Non-pigmented ciliary epithelial cell (primary cell): ENCODE measurements around the gene CYP3A5.
"Not testable (repeated sequence)": the region's sequence is repeated elsewhere in the genome, so short reads cannot be mapped to it uniquely, and the experiment has no call there.

Experiments used
- DNase-seq: peaks from one replicate; pipeline ENCODE4 v3.0.0-alpha.2; 2010; ENCODE audit warnings: low read depth

Gene CYP3A5

GRCh38 chr7:99642027-99642426, 37.8 kb downstream of the CYP3A5 start:
- DNase-seq, result no peak

DNA sequence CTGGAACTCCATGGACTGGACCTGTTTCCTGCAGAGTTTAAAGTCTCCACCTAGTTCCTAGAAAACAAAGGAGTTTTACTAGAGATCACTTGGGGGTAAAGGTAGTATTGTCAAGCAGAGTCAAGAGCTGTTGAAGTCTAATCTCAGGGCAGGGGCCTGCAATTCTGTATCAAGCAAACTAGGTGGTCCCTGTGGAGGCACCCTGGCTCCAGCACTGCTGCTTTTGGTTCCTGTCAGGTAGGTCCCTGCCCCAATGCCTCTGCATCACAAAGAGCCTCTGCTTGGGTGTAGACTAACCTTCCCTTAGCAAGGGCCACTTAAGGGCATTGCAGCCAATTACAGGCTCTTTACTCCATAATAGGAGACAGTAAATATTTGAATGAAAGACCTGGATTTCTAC, 40.5 kb downstream of the CYP3A5 start:
- DNase-seq, result no peak

DNA sequence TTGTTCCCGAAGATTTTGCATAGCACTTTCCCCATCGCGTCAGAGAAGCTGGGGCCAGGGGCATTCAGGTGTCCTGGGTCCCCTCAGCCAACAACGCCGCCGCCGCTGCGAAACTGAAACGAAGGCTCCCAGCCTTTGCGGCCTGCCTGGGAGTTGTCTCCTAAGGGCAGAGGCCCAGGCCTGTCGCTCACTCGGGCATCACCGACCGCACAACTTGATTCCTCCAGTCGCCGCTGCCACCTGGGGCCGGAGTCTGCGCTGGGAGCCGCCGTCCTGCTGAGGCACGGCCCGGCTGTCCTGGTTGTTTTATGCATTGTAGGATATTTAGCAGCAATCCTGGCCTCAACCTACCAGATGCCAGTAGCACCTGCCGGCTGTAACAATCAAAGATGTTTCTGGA, 41.1 kb downstream of the CYP3A5 start:
- no peak for DNase-seq

DNA sequence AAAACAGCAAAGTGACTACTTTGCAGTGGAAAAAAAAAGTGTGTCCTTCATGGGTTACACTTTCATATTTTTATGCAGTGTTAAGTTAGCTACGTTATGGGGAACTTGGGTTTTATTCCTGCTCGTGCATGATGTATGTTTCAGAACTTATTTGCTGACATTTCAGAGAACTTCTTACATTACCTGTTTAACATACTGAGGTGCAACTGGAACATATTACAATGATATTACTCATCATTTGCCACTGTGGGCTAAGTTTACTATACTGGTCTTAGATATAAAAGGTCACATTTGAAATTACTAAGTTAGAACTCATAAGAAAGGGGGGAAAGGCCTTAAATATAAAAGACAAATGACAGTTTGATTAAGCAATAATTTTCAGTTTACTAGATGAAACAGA, 42.4 kb downstream of the CYP3A5 start:
- DNase-seq, result not testable (repeated sequence)

DNA sequence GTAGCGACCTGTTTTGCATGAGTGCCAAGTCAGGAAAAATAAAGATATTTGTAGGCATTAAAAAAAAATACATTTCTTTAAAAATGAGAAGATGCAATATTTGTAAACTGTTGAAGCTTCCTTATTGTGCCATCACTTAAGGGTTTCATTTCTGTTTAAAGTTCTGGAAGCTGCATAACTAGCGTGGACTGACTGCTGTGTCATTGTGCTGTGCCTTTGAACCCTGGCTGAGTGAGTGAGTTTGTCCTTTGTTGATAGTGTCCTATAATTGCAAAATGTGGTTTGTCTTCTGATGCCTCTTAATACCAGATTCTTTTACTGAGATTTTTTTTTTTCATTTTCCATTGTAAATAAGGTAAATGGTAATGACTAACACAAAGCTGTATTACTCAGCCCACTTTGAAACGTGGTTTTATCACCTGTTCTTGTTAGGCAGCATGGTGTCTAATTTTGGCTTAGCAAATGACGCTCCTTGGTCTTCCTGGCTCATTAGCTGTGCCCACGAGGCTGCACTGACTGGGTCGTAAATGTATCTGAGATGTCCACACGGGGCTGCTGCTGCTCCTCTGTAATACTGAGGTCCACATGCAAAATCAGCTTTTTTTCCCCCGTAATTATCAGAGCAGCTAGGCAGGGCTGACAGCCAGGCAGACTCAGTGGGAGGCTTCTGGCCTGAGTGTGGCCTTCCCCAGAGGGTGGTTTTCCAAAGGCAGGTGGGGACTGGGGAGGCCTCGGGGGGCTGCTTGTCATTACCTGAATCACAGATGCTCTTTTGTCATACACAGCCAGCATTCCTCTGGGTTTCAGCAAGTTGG, 48.3 kb downstream of the CYP3A5 start:
- no peak for DNase-seq

DNA sequence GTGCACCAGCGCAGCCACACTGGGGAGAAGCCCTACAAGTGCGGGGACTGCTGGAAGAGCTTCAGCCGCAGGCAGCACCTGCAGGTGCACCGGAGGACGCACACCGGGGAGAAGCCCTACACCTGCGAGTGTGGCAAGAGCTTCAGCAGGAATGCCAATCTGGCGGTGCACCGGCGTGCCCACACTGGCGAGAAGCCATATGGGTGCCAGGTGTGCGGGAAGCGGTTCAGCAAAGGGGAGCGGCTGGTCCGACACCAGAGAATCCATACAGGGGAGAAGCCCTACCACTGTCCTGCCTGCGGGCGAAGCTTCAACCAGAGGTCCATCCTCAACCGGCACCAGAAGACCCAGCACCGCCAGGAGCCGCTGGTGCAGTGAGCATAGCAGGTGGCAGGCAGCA, 50.2 kb downstream of the CYP3A5 start:
- no peak for DNase-seq

GRCh38 chr7:99628471-99629465, 51.0 kb downstream of the CYP3A5 start:
- no peak for DNase-seq

DNA sequence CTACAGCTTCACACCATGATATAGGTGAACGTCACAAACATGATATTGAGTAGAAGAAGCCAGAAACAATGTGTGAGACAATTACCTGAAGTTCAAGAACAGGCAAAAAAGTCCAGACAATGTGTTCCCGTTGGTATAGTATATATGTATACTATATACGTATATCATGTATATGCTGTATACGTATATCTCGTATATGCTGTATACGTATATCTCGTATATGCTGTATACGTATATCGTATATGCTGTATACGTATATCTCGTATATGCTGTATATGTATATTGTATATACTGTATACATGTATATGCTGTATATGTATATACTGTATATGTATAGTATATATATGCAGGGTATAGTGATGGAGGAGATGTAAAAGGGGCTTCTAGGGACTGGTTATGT, 52.3 kb downstream of the CYP3A5 start:
- no peak for DNase-seq

- no peak for DNase-seq
Observed at GRCh38 chr7:99626661-99627060, 53.1 kb downstream of the CYP3A5 start.

DNA sequence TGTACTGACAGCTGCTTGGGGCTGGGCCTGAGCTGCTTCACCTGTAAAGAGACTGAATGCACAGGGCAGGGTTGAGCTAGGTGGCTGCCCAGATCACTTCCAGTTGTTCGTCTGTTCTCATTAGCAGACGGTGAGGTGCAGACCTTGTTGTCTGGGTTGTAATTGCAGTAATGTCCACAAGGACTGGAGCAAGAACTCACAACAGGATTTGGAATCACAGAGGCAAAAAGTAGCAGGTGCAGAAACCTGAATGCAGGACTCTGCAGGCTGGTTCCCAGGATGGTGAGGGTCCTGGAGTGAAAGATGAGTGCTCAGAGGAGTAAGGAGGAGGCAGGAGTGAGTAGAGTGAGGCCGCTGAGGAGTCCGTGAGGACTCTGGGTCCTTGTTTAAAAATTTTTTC, 53.8 kb downstream of the CYP3A5 start:
- no peak for DNase-seq

GRCh38 chr7:99625321-99625720, 54.5 kb downstream of the CYP3A5 start:
- DNase-seq, result no peak

DNA sequence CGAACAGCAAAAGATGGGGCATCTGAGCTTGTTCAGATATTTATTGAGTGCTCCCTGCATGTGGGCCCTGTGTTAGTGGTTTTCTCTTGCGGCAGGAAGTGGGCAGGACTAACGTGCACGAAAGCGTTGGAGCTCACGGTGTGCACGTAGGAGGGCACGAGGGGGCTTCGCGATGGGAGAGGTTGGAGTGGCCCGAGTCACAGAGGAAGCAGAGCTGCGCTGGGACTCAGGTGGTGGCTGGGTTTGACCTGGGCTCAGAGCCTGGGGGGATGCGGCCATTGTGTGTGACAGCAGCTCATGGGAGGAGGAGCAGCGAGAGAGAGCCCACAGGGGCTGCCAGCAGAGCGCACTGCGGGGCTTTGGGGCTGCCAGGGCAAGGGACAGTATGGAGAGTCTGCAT, 55.3 kb downstream of the CYP3A5 start:
- no peak for DNase-seq

GRCh38 chr7:99623702-99624447, 55.9 kb downstream of the CYP3A5 start:
- DNase-seq, result no peak

DNA sequence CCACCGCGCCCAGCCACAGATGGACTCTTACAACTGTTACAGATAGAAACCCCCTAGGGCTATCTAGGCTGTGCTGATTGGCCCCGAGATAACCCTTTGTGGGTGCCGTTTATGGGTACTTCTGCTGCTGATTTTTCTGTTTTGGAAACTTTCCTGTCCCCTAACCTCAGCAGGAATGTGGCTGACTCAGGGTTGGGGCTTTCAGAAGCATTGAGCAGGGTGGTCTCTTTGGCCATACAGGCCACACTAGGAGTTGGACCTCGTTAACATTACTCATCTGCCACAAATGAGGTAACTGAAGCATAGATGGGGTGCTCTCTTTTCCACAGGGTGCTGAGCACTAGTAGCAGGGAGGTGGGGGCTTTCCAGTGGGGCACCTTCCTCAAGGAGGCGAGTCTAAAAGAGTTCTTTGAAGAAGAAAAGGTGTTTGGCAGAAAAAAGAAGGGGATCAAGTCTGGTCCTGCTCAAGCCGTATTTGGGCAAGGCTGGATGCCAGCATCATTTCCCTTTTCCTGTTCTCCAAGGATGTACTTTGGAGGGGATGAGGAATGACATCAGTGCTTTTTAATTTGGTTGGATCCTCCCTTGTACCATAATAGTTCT, 56.6 kb downstream of the CYP3A5 start:
- no peak for DNase-seq

DNA sequence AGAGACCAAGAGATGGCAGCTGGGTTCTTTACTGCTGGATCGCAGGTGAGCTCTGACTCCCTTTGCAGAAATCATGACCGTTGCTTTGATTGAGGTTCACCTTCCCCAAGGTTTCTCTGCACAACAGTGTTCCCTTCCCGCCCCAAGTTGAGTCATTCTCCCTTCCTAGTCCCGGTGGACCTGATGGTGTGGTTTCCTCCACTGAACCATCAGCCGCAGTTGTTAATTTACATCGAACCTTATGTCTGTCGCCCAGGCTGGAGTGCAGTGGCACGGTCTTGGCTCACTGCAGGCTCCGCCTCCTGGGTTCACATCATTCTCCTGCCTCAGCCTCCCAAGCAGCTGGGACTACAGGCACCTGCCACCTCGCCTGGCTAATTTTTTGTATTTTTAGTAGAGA, 57.2 kb downstream of the CYP3A5 start:
- no peak for DNase-seq

GRCh38 chr7:99621271-99621670, 58.5 kb downstream of the CYP3A5 start:
- no peak for DNase-seq

DNA sequence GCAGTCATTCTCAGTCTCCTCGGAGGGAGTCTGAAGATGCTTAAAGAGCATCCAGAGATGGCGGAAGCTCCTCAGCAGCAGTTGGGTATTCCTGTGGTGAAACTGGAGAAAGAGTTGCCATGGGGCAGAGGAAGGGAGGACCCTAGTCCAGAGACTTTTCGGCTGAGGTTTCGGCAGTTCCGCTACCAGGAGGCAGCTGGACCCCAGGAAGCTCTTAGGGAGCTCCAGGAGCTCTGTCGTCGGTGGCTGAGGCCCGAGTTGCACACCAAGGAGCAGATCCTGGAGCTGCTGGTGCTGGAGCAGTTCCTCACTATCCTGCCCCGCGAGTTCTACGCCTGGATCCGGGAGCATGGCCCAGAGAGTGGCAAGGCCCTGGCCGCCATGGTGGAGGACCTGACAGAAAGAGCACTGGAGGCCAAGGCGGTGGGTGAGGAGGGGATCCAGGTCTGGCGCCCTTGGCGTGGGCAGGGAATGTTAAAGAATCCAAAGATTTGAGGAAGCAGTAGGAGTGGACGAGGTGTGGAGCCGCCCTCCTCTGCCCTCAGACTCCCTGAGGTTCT, 60.1 kb downstream of the CYP3A5 start:
- DNase-seq, result no peak

- DNase-seq, result peak; percentile 20
Observed at GRCh38 chr7:99618726-99619125, 61.1 kb downstream of the CYP3A5 start.

GRCh38 chr7:99617192-99617781, 62.5 kb downstream of the CYP3A5 start:
- no peak for DNase-seq

DNA sequence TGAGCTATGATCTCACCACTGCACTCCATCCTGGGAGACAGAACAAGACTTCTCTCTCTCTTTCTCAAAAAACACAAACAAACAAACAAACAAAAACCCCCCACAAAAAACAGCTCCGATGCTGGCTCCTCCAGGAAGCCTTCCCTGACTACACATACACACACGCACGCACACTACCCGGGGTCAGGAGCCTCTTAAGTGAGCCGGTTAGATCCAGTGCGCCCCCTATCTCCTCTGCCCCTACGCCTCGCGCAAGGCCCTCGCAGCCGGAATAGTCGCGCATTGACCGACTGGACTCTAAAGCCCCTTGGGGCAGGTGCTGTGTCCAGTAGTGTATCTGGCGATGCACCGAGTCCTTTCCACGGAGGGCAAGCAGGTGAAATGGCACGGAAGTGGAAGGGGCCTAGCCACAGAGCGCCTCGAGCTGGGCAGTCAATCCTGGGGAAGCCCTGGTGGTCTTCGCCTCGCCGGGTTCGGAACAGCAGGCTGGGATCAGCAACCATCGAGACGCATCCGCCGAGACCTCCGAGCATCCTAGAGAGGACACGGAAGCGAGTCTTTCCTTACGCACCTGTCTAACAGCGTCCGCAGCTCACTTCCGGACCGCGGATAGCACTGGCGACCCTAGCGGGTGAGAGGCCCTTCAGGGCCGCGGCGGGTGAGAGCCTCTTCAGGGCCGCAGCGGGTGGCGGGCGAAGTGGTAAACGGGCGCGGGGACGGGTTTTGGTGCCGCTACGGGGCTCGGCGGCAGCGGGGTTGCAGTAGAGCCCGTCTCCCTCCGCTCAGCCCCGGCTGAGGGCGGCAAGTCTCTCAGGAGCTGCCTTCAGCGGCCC, 63.2 kb downstream of the CYP3A5 start, which contains the start of gene ZSCAN25:
Gene ZSCAN25, plus strand, starts transcription at position 588 of the 833 bp plus-strand sequence. CDS start 2,661 bp downstream, outside the sequence.
- peak; percentile 67 for DNase-seq
